OCI-LY7 (cell line): ENCODE results near the gene CYFIP2.

Experiments
- CTCF ChIP-seq: fragments of 200-600 bp; sonication (generic); conservative IDR thresholded peaks from 2 replicates; pipeline ENCODE4 v1.5.1; 2014; ENCODE audit warnings: mild to moderate bottlenecking, antibody characterized with exemption, low read length, moderate library complexity, mixed read lengths
- EZH2phosphoT487 ChIP-seq: fragments of 200-600 bp; sonication (generic); IDR thresholded peaks from 2 replicates; pipeline ENCODE4 v1.6.1; 2018; ENCODE audit warnings: low read depth, borderline replicate concordance, mild to moderate bottlenecking, mixed run types, antibody characterized with exemption, low read length, moderate library complexity, mixed read lengths

DNA sequence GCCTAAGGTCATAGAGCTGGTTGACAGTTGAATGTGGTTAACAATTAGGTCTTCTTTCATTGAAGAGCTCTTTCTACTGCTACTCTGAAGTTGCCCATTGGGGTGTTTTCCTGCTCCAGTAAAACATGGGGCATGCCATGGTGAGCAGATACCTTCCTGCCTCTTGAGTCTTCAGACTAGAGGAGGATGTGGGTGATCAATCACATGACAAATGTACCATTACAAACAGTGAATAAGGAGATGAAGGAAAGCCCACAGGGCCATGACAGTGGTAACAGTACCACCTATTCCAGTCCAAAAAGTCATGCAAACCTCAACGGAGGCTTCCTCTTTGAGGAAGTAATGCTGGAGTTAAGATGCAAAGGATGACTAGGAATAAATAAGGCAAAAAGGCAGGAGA is 73.5 kb downstream of the CYFIP2 start:
- TF ChIP-seq CTCF (no peak), EZH2phosphoT487 (no peak)
